Liver (tissue), 3 donors: ENCODE measurements around the gene SEMA4C.

Experiments used
- CTCF ChIP-seq: fragments of 150-350 bp; IDR thresholded peaks from 2 replicates; pipeline ENCODE4 v1.5.1; 2017; ENCODE audit warnings: improper control_type of control experiment, low read depth, low read length; ENCODE audit not compliant: missing input control
- GABPA ChIP-seq, 2 donors: IDR thresholded peaks in 1 of 2; conservative IDR thresholded peaks in 1 of 2; 2 replicates each; pipeline ENCODE4 v1.6.1; 2016; ENCODE audit warnings: antibody characterized with exemption in 2 of 2, mild to moderate bottlenecking in 1 of 2, moderate library complexity in 1 of 2
- JUND ChIP-seq, 2 donors: IDR thresholded peaks; 2 replicates each; pipeline ENCODE4 v1.6.1; 2016; ENCODE audit warnings: antibody characterized with exemption in 2 of 2
- MAX ChIP-seq: IDR thresholded peaks from 2 replicates; pipeline ENCODE4 v1.6.1; 2016; ENCODE audit warnings: antibody characterized with exemption
- REST ChIP-seq: IDR thresholded peaks from 2 replicates; pipeline ENCODE4 v1.6.1; 2016; ENCODE audit warnings: antibody characterized with exemption, mild to moderate bottlenecking
- RXRA ChIP-seq, 2 donors: IDR thresholded peaks; 2 replicates each; pipeline ENCODE4 v1.6.1; 2017 to 2018; ENCODE audit warnings: antibody characterized with exemption in 2 of 2, mild to moderate bottlenecking in 1 of 2
- SP1 ChIP-seq: IDR thresholded peaks from 2 replicates; pipeline ENCODE4 v1.6.1; 2018; ENCODE audit warnings: antibody characterized with exemption, mild to moderate bottlenecking
- TAF1 ChIP-seq: conservative IDR thresholded peaks from 2 replicates; pipeline ENCODE4 v1.6.1; 2016; ENCODE audit warnings: antibody characterized with exemption, mild to moderate bottlenecking
- ZBTB33 ChIP-seq: IDR thresholded peaks from 2 replicates; pipeline ENCODE4 v1.6.1; 2016; ENCODE audit warnings: antibody characterized with exemption
- donor health status: healthy.
- donor health status: healthy.

GRCh38 chr2:96839875-96840850 is 29.7 kb downstream of the SEMA4C start:
- no peak for TF ChIP-seq MAX
- no peak for TF ChIP-seq CTCF
- no peak for TF ChIP-seq SP1
- TF ChIP-seq JUND (IDR thresholded peaks at IDR 0.05), result no peak
- no peak for TF ChIP-seq TAF1
- no peak for TF ChIP-seq GABPA (IDR thresholded peaks at IDR 0.05 in 1 of 2, conservative IDR thresholded peaks at IDR 0.05 in 1 of 2)
- no peak for TF ChIP-seq RXRA (IDR thresholded peaks at IDR 0.05)
- no peak for TF ChIP-seq REST
- no peak for TF ChIP-seq ZBTB33
